ENCODE measurements around the gene SBK1.
"Not testable (repeated sequence)": the region's sequence is repeated elsewhere in the genome, so short reads cannot be mapped to it uniquely, and the experiment has no call there.

The SBK1 gene

DNA sequence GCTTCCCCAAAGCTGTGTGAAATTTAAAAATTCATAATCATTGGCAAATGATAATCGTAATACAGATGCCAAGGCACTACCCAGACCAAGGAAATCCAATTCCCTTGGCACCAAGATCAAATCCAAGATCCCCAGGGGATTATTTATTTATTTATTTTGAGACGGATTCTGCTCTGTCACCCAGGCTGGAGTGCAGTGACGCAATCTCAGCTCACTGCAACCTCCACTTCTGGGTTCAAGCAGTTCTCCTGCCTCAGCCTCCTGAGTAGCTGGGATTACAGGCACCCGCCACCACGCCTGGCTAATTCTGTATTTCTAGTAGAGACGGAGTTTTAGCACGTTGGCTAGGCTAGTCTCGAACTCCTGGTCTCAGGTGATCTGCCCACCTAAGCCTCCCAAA is 43.4 kb downstream of the SBK1 start:
- DNase-seq (ENCODE audit: low spot score) = not testable (repeated sequence)

DNA sequence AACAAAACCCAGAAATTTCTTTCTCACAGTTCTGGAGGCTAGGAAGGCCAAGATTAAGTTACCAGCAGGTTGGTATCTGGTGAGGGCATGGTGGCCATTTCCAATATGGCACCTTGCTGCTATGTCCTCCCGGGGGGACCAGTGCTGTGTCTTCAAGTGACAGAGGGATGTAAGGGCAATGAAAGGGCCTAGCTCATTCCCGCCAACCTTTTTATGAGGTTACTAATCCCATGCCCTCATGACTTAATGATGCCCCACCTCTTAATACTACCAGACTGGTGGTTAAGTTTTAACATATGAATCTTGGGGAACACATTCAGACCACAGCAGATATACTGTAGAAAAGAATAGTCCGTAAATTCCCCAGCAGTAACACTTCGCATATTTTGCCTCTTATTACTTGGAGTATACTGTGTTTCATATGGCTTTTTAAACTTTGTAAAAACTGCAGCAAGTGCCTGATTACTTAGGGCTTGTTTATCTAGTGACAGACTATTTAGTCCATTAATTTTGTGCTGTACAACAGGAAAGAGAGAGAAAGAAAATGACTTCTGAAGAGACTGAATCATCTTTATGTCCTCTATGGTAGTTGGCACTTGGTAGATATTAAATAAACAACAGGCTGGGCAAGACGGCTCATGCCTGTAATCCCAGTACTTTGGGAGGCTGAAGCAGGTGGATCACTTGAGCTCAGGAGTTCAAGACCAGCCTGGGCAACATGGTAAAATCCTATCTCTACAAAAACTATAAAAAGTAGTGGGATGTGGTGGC is 44.8 kb downstream of the SBK1 start:
- DNase-seq (ENCODE audit: low spot score) = not testable (repeated sequence)

DNA sequence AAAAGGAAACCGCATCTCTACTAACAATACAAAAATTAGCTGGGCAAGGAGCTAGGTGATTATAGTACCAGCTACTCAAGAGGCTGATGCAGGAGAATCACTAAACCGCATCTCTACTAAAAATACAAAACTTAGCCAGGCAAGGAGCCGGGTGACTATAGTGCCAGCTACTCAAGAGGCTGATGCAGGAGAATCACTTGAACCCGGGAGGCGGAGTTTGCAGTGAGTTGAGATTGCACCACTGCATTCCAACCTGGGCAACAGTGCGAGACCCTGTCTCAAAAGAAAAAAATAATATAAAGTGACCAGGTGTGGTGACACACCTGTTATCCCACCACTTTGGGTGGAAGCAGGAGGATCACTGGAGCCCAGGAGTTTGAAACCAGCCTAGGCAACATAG is 45.9 kb downstream of the SBK1 start:
- not testable (repeated sequence) for DNase-seq (ENCODE audit: low spot score)

DNA sequence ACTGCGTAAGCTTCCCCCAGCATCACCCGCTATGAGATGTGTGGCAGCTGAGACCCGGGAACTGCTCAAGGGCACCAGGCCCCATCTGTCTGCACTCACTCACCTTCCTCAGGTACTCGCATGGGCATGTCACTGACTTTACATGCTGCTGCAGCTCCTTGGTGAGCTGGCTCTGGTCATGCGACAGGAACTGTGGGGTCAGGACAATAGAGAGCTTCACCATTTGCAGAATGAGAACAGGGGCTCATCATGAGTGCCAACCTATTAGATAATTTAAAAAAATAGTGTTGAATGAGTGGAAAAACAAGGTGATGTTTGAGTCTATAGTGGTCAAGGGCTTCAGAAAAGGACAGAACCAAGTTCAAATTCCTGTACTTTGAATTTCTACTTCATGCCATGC is 70.3 kb downstream of the SBK1 start:
- DNase-seq (ENCODE audit: low spot score) = not testable (repeated sequence)

DNA sequence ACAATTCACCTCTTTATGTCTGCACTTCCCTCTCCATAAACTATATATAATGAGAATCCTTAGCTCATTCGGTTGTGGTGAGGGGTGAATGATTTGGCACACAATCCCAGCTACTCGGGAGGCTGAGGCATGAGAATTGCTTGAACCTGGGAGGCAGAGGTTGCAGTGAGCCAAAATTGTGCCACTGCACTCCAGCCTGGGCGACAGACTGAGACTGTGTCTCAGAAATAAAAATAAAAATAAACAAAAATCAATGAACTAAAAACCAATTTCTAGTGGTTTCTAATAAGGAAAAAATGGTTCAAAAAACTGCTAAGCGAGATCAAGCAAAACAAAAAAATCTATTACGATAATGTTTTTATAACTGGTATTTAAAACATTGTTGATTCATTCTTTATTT is 71.1 kb downstream of the SBK1 start, which contains the start of gene NPIPB6:
NPIPB6 (minus strand) TSS at position 101 of the 400 bp plus-strand sequence. CDS start 686 bp downstream, outside the sequence.
- DNase-seq (ENCODE audit: low spot score) = not testable (repeated sequence)

DNA sequence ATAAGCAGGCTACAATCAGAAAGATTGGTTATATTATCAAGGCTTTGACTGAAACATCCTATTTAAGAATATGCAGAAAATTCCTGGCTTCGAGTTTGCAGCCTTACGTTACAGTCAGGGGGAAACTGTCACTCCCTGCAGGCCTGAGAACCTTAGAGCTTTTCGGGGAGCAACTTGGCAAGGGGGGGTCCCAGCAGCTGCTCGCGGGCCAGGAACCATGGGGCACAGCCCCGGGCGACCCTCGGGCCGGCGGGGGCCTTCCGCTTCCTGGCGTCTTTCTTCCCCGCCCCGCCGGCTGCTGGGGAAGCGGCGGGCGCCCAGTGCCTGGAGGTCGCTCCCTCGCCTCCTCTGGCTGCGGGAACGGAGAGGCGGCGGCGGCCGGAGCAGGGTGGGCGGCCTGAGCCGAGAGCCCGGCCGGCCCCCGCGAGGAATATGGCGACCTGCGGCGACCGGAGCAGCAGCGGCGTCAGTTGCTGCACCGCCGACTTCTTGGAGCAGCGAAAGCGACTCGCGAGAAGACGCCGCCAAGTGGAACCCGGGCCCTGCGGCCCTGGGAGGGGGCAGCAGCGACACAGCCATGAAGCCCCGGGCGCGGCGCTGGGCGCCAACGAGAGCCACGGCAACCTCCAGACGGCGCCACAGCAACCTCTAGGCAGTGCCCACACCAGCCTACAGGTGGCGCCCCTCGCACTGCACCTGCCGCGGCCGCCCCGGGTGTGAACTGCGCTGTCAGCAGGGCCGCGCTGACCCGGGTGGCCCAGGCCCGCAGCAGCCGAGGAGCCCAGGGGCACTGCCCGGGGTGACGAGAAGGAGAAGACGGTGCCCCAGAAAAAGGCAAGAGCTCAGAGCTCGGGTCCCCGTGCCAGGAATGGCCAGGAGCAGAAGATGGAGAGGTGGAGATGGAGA is 72.2 kb downstream of the SBK1 start:
- not testable (repeated sequence) for DNase-seq (ENCODE audit: low spot score)

DNA sequence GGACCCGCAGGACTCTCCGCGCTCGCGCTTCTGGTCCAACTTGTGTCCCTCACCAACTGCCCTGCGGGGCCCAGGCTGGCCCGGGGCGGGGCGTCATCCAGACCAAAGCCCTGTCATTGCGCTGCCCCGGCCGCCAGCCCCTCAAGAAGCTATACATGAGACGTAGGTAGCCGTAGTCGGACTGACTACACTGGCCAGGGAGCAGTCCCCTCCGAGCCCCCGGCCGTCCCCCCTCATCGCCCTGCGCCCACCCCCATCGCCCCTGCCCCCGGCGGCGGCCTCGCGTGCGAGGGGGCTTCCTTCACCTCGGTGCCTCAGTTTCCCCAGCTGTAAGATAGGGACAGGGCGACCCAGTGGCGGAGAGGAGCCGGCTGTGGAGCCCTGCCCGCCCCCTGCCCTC is 75.6 kb downstream of the SBK1 start:
- not testable (repeated sequence) for DNase-seq (ENCODE audit: low spot score)
